Measurements from ENCODE around the gene RNF144A.
"Not testable (repeated sequence)": the region's sequence is repeated elsewhere in the genome, so short reads cannot be mapped to it uniquely, and the experiment has no call there.

The RNF144A gene

GRCh38 chr2:6917071-6917760 is at the start of gene RNF144A:
Gene RNF144A (plus strand): TSS chr2:6917412. CDS start chr2:6996927, 79,515 bp downstream.
- peak; percentile 51 to 61 for DNase-seq (ENCODE audit: low read depth in 2 of 2)

GRCh38 chr2:6872394-6872793 is 44.8 kb upstream of the RNF144A start:
- DNase-seq (ENCODE audit: low read depth in 2 of 2): no peak

GRCh38 chr2:6874032-6874431 is 43.2 kb upstream of the RNF144A start:
- no peak for DNase-seq (ENCODE audit: low read depth in 2 of 2)

- DNase-seq (ENCODE audit: low read depth in 2 of 2): no peak
Measured at GRCh38 chr2:6876309-6876708, 40.9 kb upstream of the RNF144A start.

- DNase-seq (ENCODE audit: low read depth in 2 of 2): peak in 1 of 2 donors; percentile 28
Measured at GRCh38 chr2:6877402-6878304, 39.6 kb upstream of the RNF144A start, which contains the start of gene RSAD2. Gene RSAD2 (plus strand): TSS chr2:6877777. CDS start chr2:6877801, 24 bp downstream.

- DNase-seq (ENCODE audit: low read depth in 2 of 2): no peak
Measured at GRCh38 chr2:6878549-6878948, 38.7 kb upstream of the RNF144A start.

GRCh38 chr2:6879011-6879410 is 38.2 kb upstream of the RNF144A start:
- DNase-seq (ENCODE audit: low read depth in 2 of 2): no peak

GRCh38 chr2:6880200-6880733 is 36.9 kb upstream of the RNF144A start:
- no peak for DNase-seq (ENCODE audit: low read depth in 2 of 2)

- no peak for DNase-seq (ENCODE audit: low read depth in 2 of 2)
Measured at GRCh38 chr2:6881046-6881445, 36.2 kb upstream of the RNF144A start.

- DNase-seq (ENCODE audit: low read depth in 2 of 2): no peak
Measured at GRCh38 chr2:6881516-6881915, 35.7 kb upstream of the RNF144A start.

GRCh38 chr2:6883448-6884122 is 33.6 kb upstream of the RNF144A start:
- no peak for DNase-seq (ENCODE audit: low read depth in 2 of 2)

- DNase-seq (ENCODE audit: low read depth in 2 of 2): no peak
Measured at GRCh38 chr2:6885551-6885950, 31.7 kb upstream of the RNF144A start.

GRCh38 chr2:6885968-6886367 is 31.2 kb upstream of the RNF144A start:
- no peak for DNase-seq (ENCODE audit: low read depth in 2 of 2)

GRCh38 chr2:6887751-6888192 is 29.4 kb upstream of the RNF144A start:
- DNase-seq (ENCODE audit: low read depth in 2 of 2): no peak

- DNase-seq (ENCODE audit: low read depth in 2 of 2): no peak
Measured at GRCh38 chr2:6888724-6889123, 28.5 kb upstream of the RNF144A start.

GRCh38 chr2:6893876-6894482 is 23.2 kb upstream of the RNF144A start:
- DNase-seq (ENCODE audit: low read depth in 2 of 2): no peak

- DNase-seq (ENCODE audit: low read depth in 2 of 2): no peak
Measured at GRCh38 chr2:6896930-6897759, 20.1 kb upstream of the RNF144A start.

- DNase-seq (ENCODE audit: low read depth in 2 of 2): not testable (repeated sequence)
Measured at GRCh38 chr2:6902581-6902980, 14.6 kb upstream of the RNF144A start.

- no peak for DNase-seq (ENCODE audit: low read depth in 2 of 2)
Measured at GRCh38 chr2:6905668-6906067, 11.5 kb upstream of the RNF144A start.

GRCh38 chr2:6906165-6906741 is 11.0 kb upstream of the RNF144A start:
- no peak for DNase-seq (ENCODE audit: low read depth in 2 of 2)
